Upper lobe of right lung (tissue), 1 donor: ENCODE data around the gene NHERF1. TPM values are rescaled to one million over a fixed set of nuclear protein-coding genes. Genes with fewer than 3 reads are reported as not detected.

Source experiments
- ATAC-seq: fragments of 200-7000 bp; cut with Tn5 transposase; one replicate; pipeline ENCODE4 v1.9.1; 2020; ENCODE audit warnings: mild to moderate bottlenecking, moderate library complexity
- DNase-seq: peaks from one replicate; pipeline ENCODE4 v3.0.0-alpha.2; 2020
- H3K27ac ChIP-seq: fragments of 200-600 bp; one replicate; pipeline ENCODE4 v1.8.0; 2022
- H3K27me3 ChIP-seq: fragments of 200-600 bp; one replicate; pipeline ENCODE4 v1.8.0; 2022; ENCODE audit warnings: mild to moderate bottlenecking
- H3K36me3 ChIP-seq: fragments of 200-600 bp; one replicate; pipeline ENCODE4 v1.8.0; 2022
- H3K4me1 ChIP-seq: fragments of 200-600 bp; one replicate; pipeline ENCODE4 v1.8.0; 2022
- H3K4me3 ChIP-seq: fragments of 200-600 bp; one replicate; pipeline ENCODE4 v1.8.0; 2022; ENCODE audit warnings: mild to moderate bottlenecking
- H3K9me3 ChIP-seq: fragments of 200-600 bp; one replicate; pipeline ENCODE4 v1.8.0; 2022
- intact Hi-C: fragments of 100-400 bp; cut with DNase I; formaldehyde crosslinking; loops from one replicate; pipeline ENCODE4 v1.11.0; 2022
- long read RNA-seq: library from polyadenylated mRNA; unstranded; transcript quantifications from one replicate; pipeline ENCODE4 v2.0.0, GENCODE V29; 2021
- total RNA-seq: library from RNA; stranded (reverse); fragmentation: NEBNext Ultra II Directional; extraction: Animal tissue kit (Norgen Biotek cat#: 25700); gene quantifications from one replicate; pipeline ENCODE4 v1.2.1, GENCODE V29; 2021
- TF ChIP-seq, protein P1 (sequence below): fragments of 200-600 bp; IDR thresholded peaks from one replicate; pipeline ENCODE4 v1.8.0; 2022; ENCODE audit warnings: antibody characterized with exemption
- donor health status: DM: no; HTN: yes; CAD: no; lungs with severe emphysema.

NHERF1 gene
- 28.4 TPM for total RNA-seq
- long read RNA-seq, transcript SLC9A3R1-201 (6 exons, 1,969 nt): major isoform, 31 of 35 reads
- long read RNA-seq, partial matches to known transcripts: 1 of 35 reads
- long read RNA-seq, other reads (novel, unspliced or antisense): 3 of 35 reads

DNA sequence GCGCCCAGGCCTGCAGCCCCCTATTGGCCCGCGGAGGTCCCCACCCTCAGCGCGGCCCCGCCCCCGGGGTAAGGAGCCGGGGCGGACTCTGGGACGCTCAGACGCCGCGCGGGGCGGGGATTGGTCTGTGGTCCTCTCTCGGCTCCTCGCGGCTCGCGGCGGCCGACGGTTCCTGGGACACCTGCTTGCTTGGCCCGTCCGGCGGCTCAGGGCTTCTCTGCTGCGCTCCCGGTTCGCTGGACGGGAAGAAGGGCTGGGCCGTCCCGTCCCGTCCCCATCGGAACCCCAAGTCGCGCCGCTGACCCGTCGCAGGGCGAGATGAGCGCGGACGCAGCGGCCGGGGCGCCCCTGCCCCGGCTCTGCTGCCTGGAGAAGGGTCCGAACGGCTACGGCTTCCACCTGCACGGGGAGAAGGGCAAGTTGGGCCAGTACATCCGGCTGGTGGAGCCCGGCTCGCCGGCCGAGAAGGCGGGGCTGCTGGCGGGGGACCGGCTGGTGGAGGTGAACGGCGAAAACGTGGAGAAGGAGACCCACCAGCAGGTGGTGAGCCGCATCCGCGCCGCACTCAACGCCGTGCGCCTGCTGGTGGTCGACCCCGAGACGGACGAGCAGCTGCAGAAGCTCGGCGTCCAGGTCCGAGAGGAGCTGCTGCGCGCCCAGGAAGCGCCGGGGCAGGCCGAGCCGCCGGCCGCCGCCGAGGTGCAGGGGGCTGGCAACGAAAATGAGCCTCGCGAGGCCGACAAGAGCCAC lies at the start of gene NHERF1:
NHERF1 (plus strand) TSS at position 100 of the 750 bp plus-strand sequence; CDS start at position 319, 219 bp downstream.
- no peaks in the 10 kb centered on the region for H3K36me3 ChIP-seq
- DNase-seq: peak; percentile 98
- peaks cover 53% of the 10 kb centered on the region for H3K4me1 ChIP-seq
- H3K27me3 ChIP-seq: no peaks in the 10 kb centered on the region
- H3K9me3 ChIP-seq: no peaks in the 10 kb centered on the region
- TF ChIP-seq, protein P1, sequence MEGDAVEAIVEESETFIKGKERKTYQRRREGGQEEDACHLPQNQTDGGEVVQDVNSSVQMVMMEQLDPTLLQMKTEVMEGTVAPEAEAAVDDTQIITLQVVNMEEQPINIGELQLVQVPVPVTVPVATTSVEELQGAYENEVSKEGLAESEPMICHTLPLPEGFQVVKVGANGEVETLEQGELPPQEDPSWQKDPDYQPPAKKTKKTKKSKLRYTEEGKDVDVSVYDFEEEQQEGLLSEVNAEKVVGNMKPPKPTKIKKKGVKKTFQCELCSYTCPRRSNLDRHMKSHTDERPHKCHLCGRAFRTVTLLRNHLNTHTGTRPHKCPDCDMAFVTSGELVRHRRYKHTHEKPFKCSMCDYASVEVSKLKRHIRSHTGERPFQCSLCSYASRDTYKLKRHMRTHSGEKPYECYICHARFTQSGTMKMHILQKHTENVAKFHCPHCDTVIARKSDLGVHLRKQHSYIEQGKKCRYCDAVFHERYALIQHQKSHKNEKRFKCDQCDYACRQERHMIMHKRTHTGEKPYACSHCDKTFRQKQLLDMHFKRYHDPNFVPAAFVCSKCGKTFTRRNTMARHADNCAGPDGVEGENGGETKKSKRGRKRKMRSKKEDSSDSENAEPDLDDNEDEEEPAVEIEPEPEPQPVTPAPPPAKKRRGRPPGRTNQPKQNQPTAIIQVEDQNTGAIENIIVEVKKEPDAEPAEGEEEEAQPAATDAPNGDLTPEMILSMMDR: peak; percentile 22
- intact Hi-C loops: loop anchor here (10.0 kb wide), 1 partner anchor 116 kb away; no protein-coding TSS in a partner anchor
- peak within 1 kb of the TSS; percentile 95 for H3K4me3 ChIP-seq
- peak; percentile 95 for ATAC-seq
- H3K27ac ChIP-seq: peak within 1 kb of the TSS; percentile 81

DNA sequence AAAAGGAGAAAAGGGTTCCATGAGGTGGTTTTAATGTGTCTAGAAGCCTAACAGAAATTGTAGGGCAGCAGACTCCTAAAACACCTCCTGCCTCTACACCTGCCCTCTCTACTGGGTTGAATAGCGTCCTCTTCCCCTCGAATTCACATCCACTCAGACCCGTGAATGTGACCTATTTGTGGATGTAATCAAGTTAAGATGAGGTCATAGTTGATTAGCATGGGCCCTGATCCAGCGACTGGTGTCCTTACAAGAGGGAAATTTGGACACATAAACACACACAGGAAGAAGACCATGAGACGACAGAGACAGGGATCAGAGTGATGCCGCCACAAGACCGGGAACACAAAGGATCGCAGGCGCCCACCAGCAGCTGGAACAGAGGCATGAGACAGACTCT lies 49.2 kb upstream of the NHERF1 start:
- H3K4me3 ChIP-seq: no peak overlapping the region
- TF ChIP-seq, protein P1: no peak
- DNase-seq (no peak), ATAC-seq (no peak)
- no peaks in the 10 kb centered on the region for H3K9me3 ChIP-seq
- no peaks in the 10 kb centered on the region for H3K27me3 ChIP-seq
- H3K36me3 ChIP-seq: no peaks in the 10 kb centered on the region
- H3K4me1 ChIP-seq: no peaks in the 10 kb centered on the region
- H3K27ac ChIP-seq: no peak overlapping the region
- intact Hi-C loops: no loop called here

DNA sequence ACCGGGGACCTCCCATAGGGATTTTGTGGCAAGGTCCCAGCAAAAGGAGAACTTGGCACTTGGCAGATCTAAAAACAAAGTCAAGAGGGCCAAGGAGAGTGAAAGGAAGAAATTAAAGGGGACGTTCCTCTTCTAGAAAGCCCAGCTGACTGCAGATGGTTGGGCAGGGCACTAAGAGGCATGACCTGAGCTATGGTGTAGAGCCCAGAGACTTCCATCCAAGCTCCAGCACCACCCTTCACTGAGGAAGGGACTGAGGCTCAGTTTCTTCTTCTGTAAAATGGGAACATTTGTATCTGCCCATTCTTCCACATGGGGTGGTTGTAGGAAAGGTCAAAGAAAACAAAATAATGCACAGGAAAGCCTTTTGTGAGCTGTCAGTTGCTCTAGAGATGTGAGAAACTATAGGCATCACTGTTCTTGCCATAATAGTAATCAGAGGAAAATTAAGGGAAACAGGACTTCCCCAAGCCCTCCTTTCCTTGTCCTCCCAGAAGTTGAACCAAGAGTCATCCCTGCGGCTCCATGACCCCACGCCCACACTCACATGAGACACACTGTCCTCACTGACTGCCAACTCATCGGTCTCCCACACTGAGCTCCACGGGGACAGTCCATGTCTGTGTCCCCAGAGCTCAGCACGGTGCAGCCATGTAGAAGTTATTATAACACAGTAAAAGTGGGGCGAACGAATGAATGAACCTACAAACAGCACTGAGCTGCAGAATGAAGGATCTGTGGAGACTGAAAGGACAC lies 46.1 kb upstream of the NHERF1 start:
- Histone ChIP-seq H3K36me3 (no peaks in the 10 kb centered on the region), H3K27me3 (no peaks in the 10 kb centered on the region), H3K4me1 (no peaks in the 10 kb centered on the region), H3K27ac (no peak overlapping the region), H3K4me3 (no peak overlapping the region), H3K9me3 (no peaks in the 10 kb centered on the region)
- DNase-seq: peak; percentile 73
- ATAC-seq: peak; percentile 84
- intact Hi-C loops: no loop called here
- TF ChIP-seq, protein P1: no peak

DNA sequence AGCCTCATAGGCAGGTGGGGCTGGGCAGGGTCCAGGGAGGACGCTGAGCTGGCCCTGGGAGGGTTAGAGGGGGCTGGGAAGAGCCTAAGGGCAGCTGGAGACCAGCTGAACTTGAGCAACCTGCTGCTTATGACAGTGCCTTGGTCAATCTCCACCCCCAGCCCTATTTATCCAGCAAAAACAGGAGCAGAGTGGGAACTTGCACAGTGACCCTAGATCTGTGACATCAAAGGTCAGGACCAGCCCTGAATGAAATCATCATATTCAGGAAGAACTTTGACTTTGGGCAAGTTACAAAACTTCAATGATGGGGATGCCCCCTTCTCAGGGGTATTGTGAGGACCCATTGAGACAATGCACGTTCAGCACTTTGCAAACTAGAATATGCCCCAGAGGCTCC lies 45.1 kb upstream of the NHERF1 start:
- Histone ChIP-seq H3K4me1 (no peaks in the 10 kb centered on the region), H3K9me3 (no peaks in the 10 kb centered on the region), H3K4me3 (no peak overlapping the region), H3K27ac (no peak overlapping the region), H3K27me3 (no peaks in the 10 kb centered on the region), H3K36me3 (no peaks in the 10 kb centered on the region)
- ATAC-seq (no peak), DNase-seq (no peak)
- intact Hi-C loops: no loop called here
- TF ChIP-seq, protein P1: no peak

DNA sequence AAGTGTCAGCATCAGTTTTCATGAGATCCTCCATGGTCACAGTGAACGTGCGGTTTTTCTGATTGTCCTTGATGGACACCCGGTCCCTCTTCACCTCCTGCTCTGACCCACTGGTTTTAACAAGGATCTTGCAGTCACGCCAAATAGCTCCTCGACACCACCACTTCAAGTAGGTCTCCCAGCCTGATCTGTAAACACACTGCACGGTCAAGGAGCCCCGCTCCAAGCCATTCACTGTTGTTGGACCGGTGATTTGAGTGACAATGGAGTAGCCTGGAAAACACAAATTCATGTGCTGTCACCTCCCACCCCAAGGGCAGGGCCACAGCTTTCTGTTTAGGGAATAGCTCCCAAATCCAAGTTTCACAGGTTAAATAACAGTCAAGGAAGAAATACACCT lies 43.9 kb upstream of the NHERF1 start:
- no peaks in the 10 kb centered on the region for H3K9me3 ChIP-seq
- intact Hi-C loops: no loop called here
- H3K4me3 ChIP-seq: no peak overlapping the region
- no peaks in the 10 kb centered on the region for H3K36me3 ChIP-seq
- H3K27me3 ChIP-seq: no peaks in the 10 kb centered on the region
- peak; percentile 75 for DNase-seq
- peak; percentile 83 for ATAC-seq
- no peaks in the 10 kb centered on the region for H3K4me1 ChIP-seq
- TF ChIP-seq, protein P1: no peak
- H3K27ac ChIP-seq: no peak overlapping the region
